OCI-LY7 (cell line): Measurements from ENCODE around the gene DOLPP1. TPM values are rescaled to one million over a fixed set of nuclear protein-coding genes. Genes with fewer than 3 reads are reported as not detected.

Experiments used
- BruUV-seq: library from RNA; stranded (reverse); fragments of 400-500 nt; replicated peaks from 2 replicates; lab custom pipeline; 2021; lab: Mats Ljungman, UMichigan
- CTCF ChIA-PET: fragments of 300-600 bp; sonication (Branson Sonifier 250); formaldehyde crosslinking; loops from one replicate; lab custom pipeline; 2022; ENCODE audit warnings: antibody characterized with exemption; ENCODE audit not compliant: unreplicated experiment; lab: Charles Lee
- POLR2A ChIA-PET: fragments of 300-600 bp; sonication (Branson Sonifier 250); formaldehyde crosslinking; loops from one replicate; lab custom pipeline; 2022; ENCODE audit warnings: antibody characterized with exemption; lab: Charles Lee
- DNase-seq: peaks from one replicate; pipeline ENCODE4 v3.0.0-alpha.2; 2015; ENCODE audit warnings: low spot score
- H2AFZ ChIP-seq: fragments of 200-600 bp; sonication (generic), shearing (Covaris generic); 2 replicates; pipeline ENCODE4 v1.6.1; 2014; ENCODE audit warnings: mild to moderate bottlenecking, antibody characterized with exemption, low read length, moderate library complexity
- H3K27ac ChIP-seq: fragments of 200-600 bp; sonication (generic); 2 replicates; pipeline ENCODE4 v1.5.1; 2014; ENCODE audit warnings: mixed run types, low read depth, mild to moderate bottlenecking, moderate library complexity, low read length, inconsistent platforms; ENCODE audit not compliant: poor library complexity, severe bottlenecking
- H3K36me3 ChIP-seq: fragments of 200-600 bp; sonication (generic); 2 replicates; pipeline ENCODE4 v1.6.1; 2014; ENCODE audit warnings: mild to moderate bottlenecking, antibody characterized with exemption, low read length, moderate library complexity, mixed read lengths; ENCODE audit not compliant: insufficient read depth
- H3K4me1 ChIP-seq: fragments of 200-600 bp; sonication (generic); 2 replicates; pipeline ENCODE4 v1.5.1; 2014; ENCODE audit warnings: mild to moderate bottlenecking, low read length; ENCODE audit not compliant: insufficient read depth, poor library complexity, severe bottlenecking
- H3K4me2 ChIP-seq: fragments of 200-600 bp; sonication (generic); 2 replicates; pipeline ENCODE4 v1.6.1; 2014; ENCODE audit warnings: mild to moderate bottlenecking, low read length
- H3K4me3 ChIP-seq: fragments of 200-600 bp; sonication (generic); 2 replicates; pipeline ENCODE4 v1.5.1; 2014; ENCODE audit warnings: mild to moderate bottlenecking, low read depth, low read length; ENCODE audit not compliant: poor library complexity, severe bottlenecking
- H3K79me2 ChIP-seq: fragments of 200-600 bp; sonication (generic); 2 replicates; pipeline ENCODE4 v1.6.1; 2016; ENCODE audit warnings: low read depth, mild to moderate bottlenecking, low read length, moderate library complexity, mixed read lengths; ENCODE audit not compliant: insufficient read depth
- H3K9me2 ChIP-seq: fragments of 200-600 bp; sonication (generic); 2 replicates; pipeline ENCODE4 v1.6.1; 2016; ENCODE audit warnings: mild to moderate bottlenecking, low read length, mixed read lengths; ENCODE audit not compliant: insufficient read depth
- H3K9me3 ChIP-seq: fragments of 200-600 bp; sonication (generic); 2 replicates; pipeline ENCODE4 v1.6.1; 2014; ENCODE audit warnings: mild to moderate bottlenecking, mixed run types, low read length, mixed read lengths
- H4K20me1 ChIP-seq: fragments of 200-600 bp; sonication (generic); 2 replicates; pipeline ENCODE4 v1.6.1; 2014; ENCODE audit warnings: mild to moderate bottlenecking, antibody characterized with exemption, low read length, moderate library complexity, mixed read lengths; ENCODE audit not compliant: insufficient read depth
- EZH2phosphoT487 ChIP-seq: fragments of 200-600 bp; sonication (generic); IDR thresholded peaks from 2 replicates; pipeline ENCODE4 v1.6.1; 2018; ENCODE audit warnings: low read depth, borderline replicate concordance, mild to moderate bottlenecking, mixed run types, antibody characterized with exemption, low read length, moderate library complexity, mixed read lengths
- intact Hi-C: fragments of 100-400 bp; cut with micrococcal nuclease; formaldehyde crosslinking; loops from one replicate; pipeline ENCODE4 v1.10.0; 2022; ENCODE audit not compliant: unreplicated experiment
- total RNA-seq, 2 experiments: library from RNA; depleted of rRNA in 1 of 2; stranded (reverse); fragments of >200 nt in 1 of 2; shearing (Covaris generic) in 1 of 2; gene quantifications; 2 replicates each; pipeline ENCODE4 v1.2.3, GENCODE V29; 2014 to 2022
- TF ChIP-seq, protein P1 (sequence below): fragments of 200-600 bp; sonication (generic); conservative IDR thresholded peaks from 2 replicates; pipeline ENCODE4 v1.5.1; 2014; ENCODE audit warnings: mild to moderate bottlenecking, antibody characterized with exemption, low read length, moderate library complexity, mixed read lengths

Gene DOLPP1
- total RNA-seq, 2 experiments from 2014 or later, result 16.9 TPM

GRCh38 chr9:129069862-129070641 is 10.9 kb upstream of the DOLPP1 start:
- CTCF ChIA-PET, result no interaction called here
- peaks cover 25% of the 10 kb centered on the region for H3K36me3 ChIP-seq
- no peaks in the 10 kb centered on the region for H4K20me1 ChIP-seq
- POLR2A ChIA-PET, result interaction anchor here (0.6 kb wide), 2 partner anchors 27 to 50 kb away, joined by 3 read pairs; no protein-coding TSS in a partner anchor
- TF ChIP-seq, protein P1, sequence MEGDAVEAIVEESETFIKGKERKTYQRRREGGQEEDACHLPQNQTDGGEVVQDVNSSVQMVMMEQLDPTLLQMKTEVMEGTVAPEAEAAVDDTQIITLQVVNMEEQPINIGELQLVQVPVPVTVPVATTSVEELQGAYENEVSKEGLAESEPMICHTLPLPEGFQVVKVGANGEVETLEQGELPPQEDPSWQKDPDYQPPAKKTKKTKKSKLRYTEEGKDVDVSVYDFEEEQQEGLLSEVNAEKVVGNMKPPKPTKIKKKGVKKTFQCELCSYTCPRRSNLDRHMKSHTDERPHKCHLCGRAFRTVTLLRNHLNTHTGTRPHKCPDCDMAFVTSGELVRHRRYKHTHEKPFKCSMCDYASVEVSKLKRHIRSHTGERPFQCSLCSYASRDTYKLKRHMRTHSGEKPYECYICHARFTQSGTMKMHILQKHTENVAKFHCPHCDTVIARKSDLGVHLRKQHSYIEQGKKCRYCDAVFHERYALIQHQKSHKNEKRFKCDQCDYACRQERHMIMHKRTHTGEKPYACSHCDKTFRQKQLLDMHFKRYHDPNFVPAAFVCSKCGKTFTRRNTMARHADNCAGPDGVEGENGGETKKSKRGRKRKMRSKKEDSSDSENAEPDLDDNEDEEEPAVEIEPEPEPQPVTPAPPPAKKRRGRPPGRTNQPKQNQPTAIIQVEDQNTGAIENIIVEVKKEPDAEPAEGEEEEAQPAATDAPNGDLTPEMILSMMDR, result no peak
- TF ChIP-seq EZH2phosphoT487, result no peak
- no peak for DNase-seq
- H2AFZ ChIP-seq, result no peak overlapping the region
- H3K79me2 ChIP-seq, result no peaks in the 10 kb centered on the region
- H3K4me2 ChIP-seq, result no peak overlapping the region
- H3K4me3 ChIP-seq, result no peak overlapping the region
- no peaks in the 10 kb centered on the region for H3K4me1 ChIP-seq
- BruUV-seq, result no TSS peak
- H3K9me3 ChIP-seq, result no peaks in the 10 kb centered on the region
- H3K9me2 ChIP-seq, result no peaks in the 10 kb centered on the region
- H3K27ac ChIP-seq, result no peak overlapping the region
- intact Hi-C loops, result no loop called here

DNA sequence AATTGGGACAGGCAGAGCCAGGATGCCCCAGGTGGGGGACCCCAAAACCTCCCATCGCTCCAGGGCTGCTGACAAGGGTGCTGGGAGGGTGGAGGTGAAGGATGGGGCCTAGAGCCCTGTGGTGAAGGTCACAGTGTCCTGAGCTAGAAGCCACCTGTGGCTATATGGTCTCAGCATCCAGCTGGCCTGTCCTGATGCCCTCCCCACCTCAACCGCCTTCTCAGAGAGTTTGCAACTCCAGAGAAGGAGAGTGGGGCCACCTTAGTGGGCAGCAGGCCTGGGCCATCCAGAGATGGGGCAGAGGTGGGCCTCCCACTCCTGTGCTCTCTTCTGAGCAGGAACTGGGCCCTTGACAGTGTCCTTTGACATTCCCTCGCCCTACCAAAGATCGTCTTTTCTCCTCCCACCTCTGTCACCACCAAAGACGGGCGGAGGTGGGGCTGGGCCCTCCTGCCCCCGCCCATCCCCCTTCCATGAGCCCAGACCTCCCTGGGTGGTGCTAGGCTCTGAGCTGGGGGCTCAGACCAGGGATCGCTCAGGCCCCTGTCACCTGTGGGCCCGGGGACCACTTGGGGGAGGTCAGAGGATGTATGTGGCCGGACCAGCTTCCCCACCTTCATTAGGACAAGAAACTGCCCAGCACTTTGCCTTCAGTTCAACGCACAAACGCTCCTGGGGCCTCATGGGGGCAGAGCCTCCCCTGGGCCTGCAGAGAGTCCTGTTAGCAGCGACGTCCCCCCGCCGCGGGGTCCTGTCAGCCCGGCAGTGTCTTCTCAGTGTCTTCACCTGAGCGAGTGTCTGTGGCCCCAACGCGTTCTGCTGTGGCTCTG is 10.0 kb upstream of the DOLPP1 start:
- Histone ChIP-seq H3K27ac (no peak overlapping the region), H3K4me1 (no peaks in the 10 kb centered on the region), H3K9me2 (no peaks in the 10 kb centered on the region), H4K20me1 (no peaks in the 10 kb centered on the region), H2AFZ (no peak overlapping the region), H3K9me3 (no peaks in the 10 kb centered on the region), H3K36me3 (peaks cover 16% of the 10 kb centered on the region), H3K4me2 (no peak overlapping the region), H3K4me3 (no peak overlapping the region), H3K79me2 (no peaks in the 10 kb centered on the region)
- ChIA-PET POLR2A (interaction anchor here (0.6 kb wide), 2 partner anchors 28 to 51 kb away, joined by 3 read pairs; no protein-coding TSS in a partner anchor), CTCF (no interaction called here)
- BruUV-seq, result no TSS peak
- DNase-seq, result no peak
- no peak for TF ChIP-seq EZH2phosphoT487
- TF ChIP-seq, protein P1, result no peak
- intact Hi-C loops, result no loop called here
